HUES64 (cell line): ENCODE results near the gene HBA2.
"Not testable (repeated sequence)": the region's sequence is repeated elsewhere in the genome, so short reads cannot be mapped to it uniquely, and the experiment has no call there.

Source experiments
- H3K27ac ChIP-seq: 2 replicates; pipeline ENCODE4 v1.7.0; 2013; ENCODE audit warnings: low read depth, low read length, inconsistent platforms
- H3K27me3 ChIP-seq: 2 replicates; pipeline ENCODE4 v1.6.1; 2013; ENCODE audit warnings: mild to moderate bottlenecking, low read length; ENCODE audit not compliant: insufficient read depth
- H3K36me3 ChIP-seq: 2 replicates; pipeline ENCODE4 v1.6.1; 2013; ENCODE audit warnings: mild to moderate bottlenecking, low read length; ENCODE audit not compliant: insufficient read depth
- H3K4me1 ChIP-seq: 2 replicates; pipeline ENCODE4 v1.6.1; 2013; ENCODE audit warnings: mild to moderate bottlenecking, low read length, moderate library complexity; ENCODE audit not compliant: insufficient read depth
- H3K4me3 ChIP-seq: 2 replicates; pipeline ENCODE4 v1.5.1; 2013; ENCODE audit warnings: mild to moderate bottlenecking, low read length, moderate library complexity
- H3K9ac ChIP-seq: 2 replicates; pipeline ENCODE4 v1.6.1; 2013; ENCODE audit warnings: mild to moderate bottlenecking, low read depth, low read length
- H3K9me3 ChIP-seq: 2 replicates; pipeline ENCODE4 v1.6.1; 2013; ENCODE audit warnings: low read depth, low read length; ENCODE audit not compliant: insufficient read depth
- WGBS: fragments of 150-250, 120-280 bp; methylation state at CpG from one replicate; pipeline ENCODE4 v1.1.7; 2013; ENCODE audit warnings: missing lambda C conversion rate; 5-methylcytosine and 5-hydroxymethylcytosine counted together

Gene HBA2

DNA sequence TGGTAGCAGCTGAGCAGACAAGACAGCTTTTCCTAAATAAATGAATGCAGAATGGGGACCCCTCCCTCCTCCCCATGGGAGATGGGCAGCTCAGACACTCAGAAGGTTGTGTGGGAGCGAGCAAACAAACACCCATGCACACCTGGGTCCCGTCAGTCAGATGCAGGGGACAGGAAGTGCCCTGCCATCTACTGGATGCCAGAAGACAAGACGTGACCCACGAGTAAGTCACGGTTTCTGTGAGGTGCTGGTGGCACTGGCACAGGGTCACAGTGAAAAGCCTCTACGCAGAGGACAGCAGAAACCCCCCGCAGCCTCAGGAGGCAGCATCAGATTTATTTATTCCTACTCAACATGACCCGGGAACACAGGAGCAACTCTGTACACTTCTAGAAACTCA, 16.0 kb downstream of the HBA2 start:
- H3K9ac ChIP-seq, result no peak overlapping the region
- H3K27ac ChIP-seq, result no peak overlapping the region
- WGBS, result 94% methylated on average over 8 of the region's 8 CpGs
- H3K9me3 ChIP-seq, result no peaks in the 10 kb centered on the region
- H3K27me3 ChIP-seq, result no peaks in the 10 kb centered on the region
- H3K36me3 ChIP-seq, result peaks cover 75% of the 10 kb centered on the region
- H3K4me1 ChIP-seq, result no peaks in the 10 kb centered on the region
- no peak overlapping the region for H3K4me3 ChIP-seq

DNA sequence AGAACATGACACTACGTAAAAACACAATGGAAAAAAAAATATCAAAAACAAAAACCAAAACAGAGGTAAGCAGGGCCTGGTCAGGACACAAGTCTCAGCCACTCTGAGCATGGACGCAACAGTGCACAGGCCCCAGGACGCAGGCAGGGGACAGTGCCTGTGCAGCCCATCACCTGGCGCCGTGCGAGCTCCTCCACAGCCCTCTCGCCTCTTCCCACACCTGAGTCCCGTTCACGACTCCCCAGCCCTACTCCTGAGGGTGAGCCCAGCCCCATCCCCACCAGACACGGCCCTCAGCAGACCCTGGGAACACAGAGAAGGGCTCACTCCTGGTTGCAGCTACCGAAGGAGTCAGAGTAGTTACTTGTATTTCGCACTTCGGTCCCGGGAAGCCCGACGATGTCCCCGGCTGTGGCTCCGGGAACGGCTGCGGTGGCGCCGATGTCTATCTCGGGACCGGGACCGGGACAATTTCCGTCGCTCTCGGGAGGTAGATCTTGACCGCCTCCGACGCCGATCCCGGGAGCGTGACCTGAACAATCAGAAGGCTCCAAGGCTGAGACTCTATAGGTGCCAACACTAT, 17.0 kb downstream of the HBA2 start:
- 96% methylated on average over 34 of the region's 34 CpGs for WGBS
- no peaks in the 10 kb centered on the region for H3K4me1 ChIP-seq
- H3K27me3 ChIP-seq, result no peaks in the 10 kb centered on the region

DNA sequence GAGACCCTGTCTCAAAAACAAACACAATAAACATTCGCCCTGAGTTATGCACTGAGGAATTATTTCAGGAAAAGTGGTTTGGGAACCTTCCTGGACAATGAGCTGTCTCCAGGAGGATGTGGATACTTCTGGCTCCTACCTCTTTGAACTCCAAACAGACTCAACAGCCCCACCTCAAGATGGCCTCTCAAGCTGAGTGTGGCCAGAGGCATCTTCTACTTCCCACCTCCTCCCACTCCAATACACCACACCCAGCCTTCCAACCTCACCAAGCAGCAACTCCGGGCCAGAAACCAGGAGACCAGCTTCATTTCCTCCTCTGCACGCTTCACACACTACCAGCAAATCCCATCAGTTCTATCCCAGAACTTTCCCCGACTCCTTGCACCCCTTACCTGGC, 19.2 kb downstream of the HBA2 start:
- Histone ChIP-seq H3K36me3 (peaks cover 96% of the 10 kb centered on the region), H3K4me3 (no peak overlapping the region), H3K9ac (no peak overlapping the region), H3K27me3 (no peaks in the 10 kb centered on the region), H3K4me1 (no peaks in the 10 kb centered on the region), H3K27ac (no peak overlapping the region), H3K9me3 (no peaks in the 10 kb centered on the region)
- 95% methylated on average over 3 of the region's 4 CpGs for WGBS

More for the DNA sequence above, 17.0 kb downstream of the HBA2 start:
- H3K9me3 ChIP-seq, result no peaks in the 10 kb centered on the region
- H3K4me3 ChIP-seq, result no peak overlapping the region
- H3K36me3 ChIP-seq, result peaks cover 84% of the 10 kb centered on the region
- no peak overlapping the region for H3K9ac ChIP-seq
- H3K27ac ChIP-seq, result no peak overlapping the region

DNA sequence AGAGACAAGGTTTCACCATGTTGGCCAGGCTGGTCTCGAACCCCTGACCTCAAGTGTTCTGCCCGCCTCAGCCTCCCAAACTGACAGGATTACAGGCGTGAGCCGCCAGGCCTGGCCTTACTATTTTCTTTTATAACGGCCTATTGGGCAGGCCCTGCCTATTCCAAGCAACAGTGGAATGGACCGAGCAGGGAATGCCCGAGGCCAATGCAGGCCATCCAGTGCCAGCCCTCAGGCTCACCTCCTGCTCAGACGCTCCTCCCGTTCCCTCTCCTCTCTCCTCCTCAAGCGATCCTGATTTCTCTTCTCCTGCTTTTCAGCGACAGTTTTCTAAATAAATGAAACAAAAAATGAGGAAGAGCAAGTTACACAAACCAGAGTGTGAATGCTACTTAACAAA, 20.0 kb downstream of the HBA2 start:
- H3K4me3 ChIP-seq, result no peak overlapping the region
- WGBS, result 93% methylated on average over 11 of the region's 11 CpGs
- H3K4me1 ChIP-seq, result no peaks in the 10 kb centered on the region
- no peaks in the 10 kb centered on the region for H3K9me3 ChIP-seq
- no peak overlapping the region for H3K9ac ChIP-seq
- H3K36me3 ChIP-seq, result peaks cover 99% of the 10 kb centered on the region
- H3K27me3 ChIP-seq, result no peaks in the 10 kb centered on the region
- no peak overlapping the region for H3K27ac ChIP-seq

DNA sequence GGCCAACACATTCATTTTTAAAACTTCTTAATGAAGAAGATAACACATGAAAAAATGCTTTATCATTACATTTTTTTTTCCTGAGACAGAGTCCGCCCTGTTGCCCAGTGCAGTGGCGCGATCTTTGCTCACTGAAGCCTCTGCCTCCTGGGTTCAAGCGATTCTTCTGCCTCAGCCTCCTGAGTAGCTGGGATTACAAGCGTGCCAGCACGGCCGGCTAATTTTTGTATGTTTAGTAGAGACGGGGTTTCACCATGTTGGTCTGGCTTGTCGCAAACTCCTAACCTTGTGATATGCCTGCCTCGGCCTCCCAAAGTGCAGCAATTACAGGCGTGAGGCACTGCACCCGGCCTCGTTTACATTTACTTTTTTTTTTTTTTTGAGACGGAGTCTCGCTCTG, 20.8 kb downstream of the HBA2 start:
- Histone ChIP-seq H3K9me3 (no peaks in the 10 kb centered on the region), H3K27ac (no peak overlapping the region), H3K4me3 (no peak overlapping the region), H3K36me3 (peaks cover 98% of the 10 kb centered on the region), H3K4me1 (no peaks in the 10 kb centered on the region), H3K27me3 (no peaks in the 10 kb centered on the region), H3K9ac (no peak overlapping the region)
- WGBS, result 95% methylated on average over 15 of the region's 15 CpGs

DNA sequence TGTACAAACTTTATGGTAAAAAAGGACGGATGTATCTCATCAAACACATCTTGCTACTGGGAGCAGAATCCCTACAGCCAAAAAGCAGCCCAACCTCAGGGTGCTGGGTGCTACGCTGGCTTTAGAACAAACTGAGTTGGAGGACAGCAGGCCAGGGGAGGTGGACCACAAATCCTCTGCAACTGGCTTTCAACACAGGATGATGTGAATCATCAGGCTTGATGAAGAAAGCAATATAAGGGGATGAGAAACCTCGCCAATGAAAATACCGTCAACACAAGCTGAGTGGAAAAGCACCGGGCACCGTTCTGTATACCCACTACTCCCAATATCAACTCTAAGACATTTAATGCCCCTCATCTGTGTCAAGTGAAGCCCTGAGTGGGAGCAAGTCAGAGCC, 21.8 kb downstream of the HBA2 start:
- no peak overlapping the region for H3K9ac ChIP-seq
- no peak overlapping the region for H3K4me3 ChIP-seq
- H3K9me3 ChIP-seq, result no peaks in the 10 kb centered on the region
- H3K27me3 ChIP-seq, result no peaks in the 10 kb centered on the region
- H3K36me3 ChIP-seq, result peaks cover 97% of the 10 kb centered on the region
- H3K4me1 ChIP-seq, result no peaks in the 10 kb centered on the region
- no peak overlapping the region for H3K27ac ChIP-seq
- 94% methylated on average over 6 of the region's 6 CpGs for WGBS

DNA sequence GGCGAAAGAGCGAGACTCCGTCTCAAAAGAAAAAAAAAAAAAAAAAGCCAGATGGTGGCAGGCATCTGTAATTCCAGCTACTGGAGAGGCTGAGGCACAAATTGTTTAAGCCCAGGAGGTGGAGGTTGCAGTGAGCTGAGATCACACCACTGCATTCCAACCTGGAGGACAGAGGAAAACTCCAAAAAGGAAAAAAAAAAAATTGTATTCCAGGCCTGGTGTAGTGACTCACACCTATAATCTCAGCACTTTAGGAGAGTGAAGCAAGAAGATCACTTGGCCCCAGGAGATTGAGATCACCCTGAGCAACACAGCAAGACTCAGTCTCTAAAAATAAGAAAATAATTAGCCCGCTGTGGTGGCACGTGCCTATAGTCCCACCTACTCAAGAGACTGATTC, 27.7 kb downstream of the HBA2 start:
- no peak overlapping the region for H3K9ac ChIP-seq
- H3K27me3 ChIP-seq, result no peaks in the 10 kb centered on the region
- 94% methylated on average over 5 of the region's 5 CpGs for WGBS
- H3K4me3 ChIP-seq, result no peak overlapping the region
- no peak overlapping the region for H3K27ac ChIP-seq
- H3K9me3 ChIP-seq, result no peaks in the 10 kb centered on the region
- H3K4me1 ChIP-seq, result no peaks in the 10 kb centered on the region
- peaks cover 87% of the 10 kb centered on the region for H3K36me3 ChIP-seq

DNA sequence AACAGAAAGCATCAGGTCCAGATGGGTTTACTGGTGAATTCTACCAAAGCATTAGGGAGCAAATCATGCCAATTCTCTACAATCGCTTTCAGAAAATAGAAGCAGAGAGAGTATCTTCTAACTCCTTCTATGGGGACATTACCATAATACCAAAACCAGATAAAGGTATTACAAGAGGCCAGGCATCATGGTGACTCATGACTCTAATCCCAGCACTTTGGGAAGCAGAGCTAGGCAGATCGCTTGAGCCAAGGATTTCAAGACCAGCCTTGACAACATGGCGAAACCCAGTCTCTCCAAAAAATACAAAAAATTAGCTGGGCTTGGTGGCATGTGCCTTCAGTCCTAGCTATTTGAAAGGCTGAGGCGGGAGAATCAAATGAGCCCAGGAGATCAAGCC, 30.6 kb downstream of the HBA2 start:
- H3K4me3 ChIP-seq, result no peak overlapping the region
- no peak overlapping the region for H3K9ac ChIP-seq
- no peaks in the 10 kb centered on the region for H3K27me3 ChIP-seq
- no peaks in the 10 kb centered on the region for H3K4me1 ChIP-seq
- H3K9me3 ChIP-seq, result no peaks in the 10 kb centered on the region
- H3K27ac ChIP-seq, result no peak overlapping the region
- H3K36me3 ChIP-seq, result peaks cover 87% of the 10 kb centered on the region
- 97% methylated on average over 4 of the region's 4 CpGs for WGBS

DNA sequence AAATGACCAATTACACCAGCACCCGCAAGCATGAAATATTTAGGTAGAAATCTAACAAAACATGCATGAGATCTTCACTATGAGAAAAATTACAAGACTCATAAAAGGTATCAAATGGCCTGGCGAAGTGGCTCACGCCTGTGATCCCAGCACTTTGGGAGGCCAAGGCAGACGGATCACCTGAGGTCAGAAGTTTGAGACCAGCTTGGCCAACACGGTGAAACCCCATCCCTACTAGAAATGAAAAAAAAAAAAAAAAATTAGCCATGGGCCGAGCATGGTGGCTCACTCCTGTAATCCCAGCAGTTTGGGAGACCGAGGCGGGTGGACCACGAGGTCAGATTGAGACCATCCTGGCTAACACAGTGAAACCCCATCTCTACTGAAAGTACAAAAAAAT, 31.4 kb downstream of the HBA2 start:
- H3K27ac ChIP-seq, result not testable (repeated sequence)

DNA sequence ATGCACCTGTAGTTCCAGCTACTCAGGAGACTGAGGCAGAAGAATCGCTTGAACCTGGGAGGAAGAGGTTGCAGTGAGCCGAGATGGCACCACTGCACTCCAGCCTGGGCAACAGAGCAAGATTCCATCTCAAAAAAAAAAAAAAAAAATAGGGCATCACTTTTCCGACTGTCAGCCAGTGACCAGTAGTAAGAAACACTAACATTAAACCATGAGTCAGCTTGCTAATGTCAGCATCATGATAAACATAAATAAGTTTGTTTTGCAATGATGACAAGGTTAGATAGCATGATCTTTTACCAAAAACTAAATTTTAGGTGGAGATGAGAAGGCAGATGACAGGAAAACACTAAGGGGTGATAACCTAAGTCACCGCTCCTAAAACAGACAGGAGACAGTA, 36.7 kb downstream of the HBA2 start:
- H3K27me3 ChIP-seq, H3K27ac ChIP-seq, H3K4me3 ChIP-seq, H3K4me1 ChIP-seq, H3K9ac ChIP-seq, H3K9me3 ChIP-seq: not testable (repeated sequence)
- peaks cover 91% of the 10 kb centered on the region for H3K36me3 ChIP-seq
- WGBS, result 97% methylated on average over 3 of the region's 4 CpGs

More for the DNA sequence above, 31.4 kb downstream of the HBA2 start:
- not testable (repeated sequence) for H3K27me3 ChIP-seq, H3K9me3 ChIP-seq, H3K4me1 ChIP-seq, H3K9ac ChIP-seq, H3K4me3 ChIP-seq
- H3K36me3 ChIP-seq, result peaks cover 87% of the 10 kb centered on the region
- WGBS, result 95% methylated on average over 9 of the region's 9 CpGs

DNA sequence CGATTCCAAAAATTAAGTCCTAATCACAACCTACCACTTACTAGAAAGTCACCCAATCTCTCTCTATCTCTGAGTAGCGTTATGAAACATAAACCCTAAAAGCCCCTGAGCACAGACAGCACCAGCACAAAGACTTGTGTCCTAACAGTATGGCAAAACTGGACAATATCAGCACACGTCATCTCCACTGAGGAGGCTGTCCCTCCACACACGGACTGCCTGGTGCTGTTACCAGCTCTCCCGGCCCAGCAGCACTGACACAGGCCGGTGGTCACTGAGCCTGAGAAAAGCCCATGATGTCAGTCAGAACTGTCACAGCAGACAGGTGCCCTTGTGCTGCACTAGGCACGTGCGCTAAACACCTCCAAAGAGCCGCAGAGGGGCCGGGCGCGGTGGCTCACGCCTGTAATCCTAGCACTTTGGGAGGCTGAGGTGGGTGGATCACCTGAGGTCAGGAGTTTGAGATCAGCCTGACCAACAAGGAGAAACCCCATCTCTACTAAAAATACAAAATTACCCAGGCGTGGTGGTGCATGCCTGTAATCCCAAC, 39.0 kb downstream of the HBA2 start:
- H3K4me3 ChIP-seq, H3K27me3 ChIP-seq, H3K9ac ChIP-seq, H3K9me3 ChIP-seq, H3K27ac ChIP-seq, H3K4me1 ChIP-seq: not testable (repeated sequence)
- peaks cover 90% of the 10 kb centered on the region for H3K36me3 ChIP-seq
- WGBS, result 94% methylated on average over 14 of the region's 14 CpGs

DNA sequence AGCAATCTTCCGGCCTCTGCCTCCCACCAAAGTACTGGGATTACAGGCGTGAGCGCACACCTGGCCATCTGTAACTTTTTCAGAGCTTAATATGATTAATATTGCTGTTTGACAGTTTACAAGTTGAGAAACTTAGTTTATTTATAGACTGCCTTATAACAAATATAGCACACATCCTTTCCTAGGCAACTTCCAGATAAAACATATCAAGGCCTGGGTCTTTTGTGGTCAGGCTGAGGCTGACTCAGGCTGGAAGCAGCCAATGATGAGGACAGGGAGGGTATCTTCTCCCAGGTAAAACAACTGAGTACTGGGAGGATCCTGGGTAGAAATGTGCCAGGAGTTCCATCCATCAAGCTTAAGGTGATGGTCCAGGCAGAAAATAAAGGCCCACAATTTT, 40.3 kb downstream of the HBA2 start:
- Histone ChIP-seq H3K4me1 (no peaks in the 10 kb centered on the region), H3K27ac (no peak overlapping the region), H3K36me3 (peaks cover 89% of the 10 kb centered on the region)

More for the DNA sequence above, 40.3 kb downstream of the HBA2 start:
- Histone ChIP-seq H3K9ac (no peak overlapping the region), H3K9me3 (no peaks in the 10 kb centered on the region), H3K4me3 (no peak overlapping the region), H3K27me3 (no peaks in the 10 kb centered on the region)
- 91% methylated on average over 3 of the region's 3 CpGs for WGBS
